B cell (primary cell): ENCODE measurements around the gene SUSD3.

Experiments
- CTCF ChIP-seq: fragments of 200-600 bp; IDR thresholded peaks from one replicate; pipeline ENCODE4 v1.8.0; 2022; ENCODE audit warnings: antibody characterized with exemption, mild to moderate bottlenecking
- EZH2 ChIP-seq: IDR thresholded peaks from 2 replicates; pipeline ENCODE4 v1.6.1; 2012; ENCODE audit warnings: borderline replicate concordance, low read depth, mild to moderate bottlenecking, moderate library complexity, low read length; ENCODE audit not compliant: insufficient read depth, poor library complexity, severe bottlenecking

GRCh38 chr9:93088656-93089015 lies 30.1 kb downstream of the SUSD3 start:
- TF ChIP-seq EZH2 (no peak), CTCF (no peak)
